ENCODE data around the gene PBX1. TPM values are rescaled to one million over a fixed set of nuclear protein-coding genes. Genes with fewer than 3 reads are reported as not detected.

The PBX1 gene
- total RNA-seq, 4 donors from 2014 or later, result 15.2 to 48.6 (median 23.5) TPM

DNA sequence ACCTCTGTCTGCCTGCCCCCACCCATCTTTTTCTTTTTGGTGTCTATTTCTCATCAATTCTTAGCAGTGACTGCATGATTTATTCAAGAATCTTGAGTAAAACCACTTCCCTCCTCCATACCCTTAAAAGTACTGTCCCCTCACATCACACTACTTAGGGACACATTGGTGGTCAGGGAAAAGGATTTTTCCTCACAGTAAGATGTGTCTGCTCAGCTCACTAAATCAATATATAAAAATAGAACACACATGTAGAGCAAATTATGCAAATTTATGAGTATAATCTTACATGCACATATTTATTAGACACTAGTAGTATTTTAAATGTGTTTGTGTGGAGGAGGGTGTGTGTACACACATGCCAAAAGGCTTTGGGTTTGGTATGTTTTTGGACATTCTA lies 202.0 kb downstream of the PBX1 start:
- intact Hi-C loops (cut with DNase I), result no loop called here
- no peaks in the 10 kb centered on the region for H3K9me3 ChIP-seq
- peaks cover 0 to 24% (median 5%) of the 10 kb centered on the region in 3 donors for H3K4me1 ChIP-seq
- H3K27ac ChIP-seq, result peak overlapping the region in 2 of 4 donors; percentile 47 to 65
- H3K27me3 ChIP-seq, result no peaks in the 10 kb centered on the region
- no peak for TF ChIP-seq POLR2A (IDR thresholded peaks at IDR 0.05)
- TF ChIP-seq, protein P1, sequence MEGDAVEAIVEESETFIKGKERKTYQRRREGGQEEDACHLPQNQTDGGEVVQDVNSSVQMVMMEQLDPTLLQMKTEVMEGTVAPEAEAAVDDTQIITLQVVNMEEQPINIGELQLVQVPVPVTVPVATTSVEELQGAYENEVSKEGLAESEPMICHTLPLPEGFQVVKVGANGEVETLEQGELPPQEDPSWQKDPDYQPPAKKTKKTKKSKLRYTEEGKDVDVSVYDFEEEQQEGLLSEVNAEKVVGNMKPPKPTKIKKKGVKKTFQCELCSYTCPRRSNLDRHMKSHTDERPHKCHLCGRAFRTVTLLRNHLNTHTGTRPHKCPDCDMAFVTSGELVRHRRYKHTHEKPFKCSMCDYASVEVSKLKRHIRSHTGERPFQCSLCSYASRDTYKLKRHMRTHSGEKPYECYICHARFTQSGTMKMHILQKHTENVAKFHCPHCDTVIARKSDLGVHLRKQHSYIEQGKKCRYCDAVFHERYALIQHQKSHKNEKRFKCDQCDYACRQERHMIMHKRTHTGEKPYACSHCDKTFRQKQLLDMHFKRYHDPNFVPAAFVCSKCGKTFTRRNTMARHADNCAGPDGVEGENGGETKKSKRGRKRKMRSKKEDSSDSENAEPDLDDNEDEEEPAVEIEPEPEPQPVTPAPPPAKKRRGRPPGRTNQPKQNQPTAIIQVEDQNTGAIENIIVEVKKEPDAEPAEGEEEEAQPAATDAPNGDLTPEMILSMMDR (IDR thresholded peaks at IDR 0.05), result no peak
- H3K36me3 ChIP-seq, result no peaks in the 10 kb centered on the region
- H3K4me3 ChIP-seq, result no peak overlapping the region
- no peak for DNase-seq

- H3K27me3 ChIP-seq, result no peaks in the 10 kb centered on the region
- H3K4me1 ChIP-seq, result peaks cover 3 to 43% (median 7%) of the 10 kb centered on the region in 3 donors
- TF ChIP-seq POLR2A (IDR thresholded peaks at IDR 0.05), result no peak
- TF ChIP-seq, protein P1 (IDR thresholded peaks at IDR 0.05), result no peak
- H3K4me3 ChIP-seq, result no peak overlapping the region
- 81 to 92% methylated on average over 2 of the region's 2 CpGs for WGBS, 2 donors
- no peaks in the 10 kb centered on the region for H3K36me3 ChIP-seq
- no peak overlapping the region for H3K27ac ChIP-seq
- DNase-seq, result no peak
- intact Hi-C loops (cut with DNase I), result no loop called here
- H3K9me3 ChIP-seq, result no peaks in the 10 kb centered on the region
Observed at GRCh38 chr1:164763098-164763497, 204.1 kb downstream of the PBX1 start.

GRCh38 chr1:164764333-164764732 lies 205.3 kb downstream of the PBX1 start:
- 87 to 95% methylated on average over 1 of the region's 1 CpG for WGBS, 2 donors
- Histone ChIP-seq H3K36me3 (no peaks in the 10 kb centered on the region), H3K27ac (no peak overlapping the region), H3K9me3 (no peaks in the 10 kb centered on the region), H3K27me3 (no peaks in the 10 kb centered on the region), H3K4me1 (peaks cover 4 to 52% (median 7%) of the 10 kb centered on the region in 3 donors), H3K4me3 (no peak overlapping the region)
- DNase-seq, result no peak
- intact Hi-C loops (cut with DNase I), result no loop called here
- no peak for TF ChIP-seq POLR2A (IDR thresholded peaks at IDR 0.05)
- TF ChIP-seq, protein P1 (IDR thresholded peaks at IDR 0.05), result no peak

GRCh38 chr1:164765557-164765956 lies 206.6 kb downstream of the PBX1 start:
- no peak for DNase-seq
- H3K27ac ChIP-seq, result peak overlapping the region in 3 of 4 donors; percentile 28 to 42 (median 35)
- no peak overlapping the region for H3K4me3 ChIP-seq
- no peaks in the 10 kb centered on the region for H3K27me3 ChIP-seq
- H3K36me3 ChIP-seq, result no peaks in the 10 kb centered on the region
- H3K9me3 ChIP-seq, result no peaks in the 10 kb centered on the region
- no peak for TF ChIP-seq POLR2A (IDR thresholded peaks at IDR 0.05)
- TF ChIP-seq, protein P1 (IDR thresholded peaks at IDR 0.05), result no peak
- peaks cover 4 to 52% (median 7%) of the 10 kb centered on the region in 3 donors for H3K4me1 ChIP-seq
- intact Hi-C loops (cut with DNase I), result no loop called here

- WGBS, 2 donors, result 71 to 85% methylated on average over 1 of the region's 1 CpG
- intact Hi-C loops (cut with DNase I), result no loop called here
- TF ChIP-seq, protein P1 (IDR thresholded peaks at IDR 0.05), result no peak
- TF ChIP-seq POLR2A (IDR thresholded peaks at IDR 0.05), result no peak
Observed at GRCh38 chr1:164765992-164766720, 207.2 kb downstream of the PBX1 start.

More at GRCh38 chr1:164765992-164766720, 207.2 kb downstream of the PBX1 start:
- Histone ChIP-seq H3K36me3 (no peaks in the 10 kb centered on the region), H3K4me3 (no peak overlapping the region), H3K4me1 (peaks cover 5 to 58% (median 12%) of the 10 kb centered on the region in 3 donors), H3K27me3 (no peaks in the 10 kb centered on the region), H3K27ac (peak overlapping the region in 3 of 4 donors; percentile 26 to 62 (median 28)), H3K9me3 (no peaks in the 10 kb centered on the region)
- no peak for DNase-seq

All from esophagus squamous epithelium (tissue), 5 donors.